Measurements from ENCODE around the gene TMEM164. TPM values are rescaled to one million over a fixed set of nuclear protein-coding genes. Genes with fewer than 3 reads are reported as not detected.

The TMEM164 gene
- polyA plus RNA-seq, 1 donor (not counting 4 experiments of a cell fraction or from before 2014, with no cell fraction given): 15.3 TPM

- Histone ChIP-seq H2AFZ (ENCODE audit: control insufficient read depth, low read length) (no peak overlapping the region), H3K4me3 (ENCODE audit: control insufficient read depth in 2 of 3, extremely low read depth in 1 of 3, insufficient read depth in 2 of 3, low read depth in 1 of 3, low read length in 3 of 3) (no peak overlapping the region), H3K79me2 (ENCODE audit: control insufficient read depth, insufficient read depth, low read length) (no peaks in the 10 kb centered on the region), H3K9me1 (ENCODE audit: control insufficient read depth, extremely low read depth, insufficient read depth, low read length) (no peaks in the 10 kb centered on the region), H3K9ac (ENCODE audit: control insufficient read depth, extremely low read depth, insufficient read depth, low read length) (no peak overlapping the region), H3K27ac (ENCODE audit: control insufficient read depth, insufficient read depth, low read length) (no peak overlapping the region), H3K27me3 (ENCODE audit: control insufficient read depth, extremely low read depth, insufficient read depth, low read length) (peaks cover 3% of the 10 kb centered on the region), H4K20me1 (ENCODE audit: control insufficient read depth, extremely low read depth, insufficient read depth, low read length) (no peaks in the 10 kb centered on the region), H3K9me3 (ENCODE audit: control insufficient read depth, low read depth, low read length) (no peaks in the 10 kb centered on the region), H3K36me3 (ENCODE audit: control insufficient read depth in 2 of 2, extremely low read depth in 1 of 2, insufficient read depth in 2 of 2, low read length in 2 of 2) (no peaks in the 10 kb centered on the region), H3K4me1 (ENCODE audit: control insufficient read depth, extremely low read depth, insufficient read depth, low read length) (peaks cover 8% of the 10 kb centered on the region), H3K4me2 (ENCODE audit: control insufficient read depth, extremely low read depth, insufficient read depth, low read depth, low read length) (peak overlapping the region; percentile 44)
- dilution Hi-C loops (cut with MboI; ENCODE audit: extremely low pct_ligation_motif_present, low sequenced_read_pairs): no loop called here
- TF ChIP-seq CTCF (optimal IDR thresholded peaks at IDR 0.05 in 1 of 3, IDR thresholded peaks at IDR 0.05 in 1 of 3, conservative IDR thresholded peaks at IDR 0.05 in 1 of 3; ENCODE audit: extremely low read depth in 1 of 3, insufficient read depth in 2 of 3, low read length in 3 of 3): no peak
- no peak for TF ChIP-seq EZH2 (IDR thresholded peaks at IDR 0.05; ENCODE audit: low read length)
- FAIRE-seq (no peak), DNase-seq (ENCODE audit: low read depth, low spot score) (no peak)
These were observed 170.6 kb downstream of the TMEM164 start for GRCh38 chrX:110173192-110174175.

- dilution Hi-C loops (cut with MboI; ENCODE audit: extremely low pct_ligation_motif_present, low sequenced_read_pairs): no loop called here
- no peak overlapping the region for H3K27ac ChIP-seq (ENCODE audit: control insufficient read depth, insufficient read depth, low read length)
- H3K4me3 ChIP-seq (ENCODE audit: control insufficient read depth in 2 of 3, extremely low read depth in 1 of 3, insufficient read depth in 2 of 3, low read depth in 1 of 3, low read length in 3 of 3): no peak overlapping the region
- no peak overlapping the region for H2AFZ ChIP-seq (ENCODE audit: control insufficient read depth, low read length)
- DNase-seq (ENCODE audit: low read depth, low spot score) (no peak), FAIRE-seq (no peak)
- no peaks in the 10 kb centered on the region for H3K79me2 ChIP-seq (ENCODE audit: control insufficient read depth, insufficient read depth, low read length)
- H3K4me1 ChIP-seq (ENCODE audit: control insufficient read depth, extremely low read depth, insufficient read depth, low read length): peaks cover 14% of the 10 kb centered on the region
- TF ChIP-seq CTCF (optimal IDR thresholded peaks at IDR 0.05 in 1 of 3, IDR thresholded peaks at IDR 0.05 in 1 of 3, conservative IDR thresholded peaks at IDR 0.05 in 1 of 3; ENCODE audit: extremely low read depth in 1 of 3, insufficient read depth in 2 of 3, low read length in 3 of 3) (no peak), EZH2 (IDR thresholded peaks at IDR 0.05; ENCODE audit: low read length) (no peak)
- no peaks in the 10 kb centered on the region for H4K20me1 ChIP-seq (ENCODE audit: control insufficient read depth, extremely low read depth, insufficient read depth, low read length)
- H3K36me3 ChIP-seq (ENCODE audit: control insufficient read depth in 2 of 2, extremely low read depth in 1 of 2, insufficient read depth in 2 of 2, low read length in 2 of 2): no peaks in the 10 kb centered on the region
- peaks cover 3% of the 10 kb centered on the region for H3K27me3 ChIP-seq (ENCODE audit: control insufficient read depth, extremely low read depth, insufficient read depth, low read length)
- H3K9me3 ChIP-seq (ENCODE audit: control insufficient read depth, low read depth, low read length): no peaks in the 10 kb centered on the region
- H3K4me2 ChIP-seq (ENCODE audit: control insufficient read depth, extremely low read depth, insufficient read depth, low read depth, low read length): no peak overlapping the region
- no peak overlapping the region for H3K9ac ChIP-seq (ENCODE audit: control insufficient read depth, extremely low read depth, insufficient read depth, low read length)
- no peaks in the 10 kb centered on the region for H3K9me1 ChIP-seq (ENCODE audit: control insufficient read depth, extremely low read depth, insufficient read depth, low read length)
These were observed 172.2 kb downstream of the TMEM164 start for GRCh38 chrX:110175146-110175545.
